Spinal cord (tissue), 10 donors: ENCODE data around the gene ACSL1. TPM values are rescaled to one million over a fixed set of nuclear protein-coding genes. Genes with fewer than 3 reads are reported as not detected.

Experiments used
- DNase-seq, 6 donors: peaks; one replicate each; pipeline versions ENCODE4 v3.0.0 to v3.0.0-alpha.2; 2013 to 2015; ENCODE audit warnings: low spot score in 6 of 6, low read depth in 4 of 6
- H3K27ac ChIP-seq: one replicate; pipeline ENCODE4 v1.5.1; 2013; ENCODE audit warnings: low read depth, low read length, control low read depth
- H3K27me3 ChIP-seq: one replicate; pipeline ENCODE4 v1.6.1; 2013; ENCODE audit warnings: low read length; ENCODE audit not compliant: control insufficient read depth, insufficient read depth
- H3K36me3 ChIP-seq: one replicate; pipeline ENCODE4 v1.6.1; 2013; ENCODE audit warnings: low read length; ENCODE audit not compliant: control insufficient read depth, insufficient read depth
- H3K4me1 ChIP-seq: one replicate; pipeline ENCODE4 v1.6.1; 2013; ENCODE audit warnings: low read length; ENCODE audit not compliant: control insufficient read depth, insufficient read depth
- H3K4me3 ChIP-seq: one replicate; pipeline ENCODE4 v1.5.1; 2013; ENCODE audit warnings: low read depth, low read length, control low read depth
- H3K9me3 ChIP-seq: one replicate; pipeline ENCODE4 v1.6.1; 2013; ENCODE audit warnings: low read length; ENCODE audit not compliant: control insufficient read depth, insufficient read depth
- WGBS: methylation state at CpG from one replicate; pipeline ENCODE4 v1.1.5; 2013; ENCODE audit warnings: missing lambda C conversion rate; ENCODE audit not compliant: insufficient coverage; 5-methylcytosine and 5-hydroxymethylcytosine counted together
- polyA plus RNA-seq, 2 donors: library from polyadenylated mRNA; unstranded; fragments of 120-200 nt; gene quantifications; one replicate each; pipeline ENCODE4 v1.2.1, GENCODE V29; 2013; ENCODE audit not compliant: insufficient read length in 2 of 2
- total RNA-seq, 2 donors: library from RNA; depleted of rRNA in 1 of 2; stranded (reverse); fragments of 120-200 nt in 1 of 2; fragments of >200 nt in 1 of 2; gene quantifications; one replicate each; pipeline versions ENCODE4 v1.2.3 to v1.2.4, GENCODE V29; 2013 to 2014
- donor health status: healthy.

ACSL1 gene
- total and polyA plus RNA-seq, 4 donors, result 28.9 to 62.7 (median 29.9) TPM

DNA sequence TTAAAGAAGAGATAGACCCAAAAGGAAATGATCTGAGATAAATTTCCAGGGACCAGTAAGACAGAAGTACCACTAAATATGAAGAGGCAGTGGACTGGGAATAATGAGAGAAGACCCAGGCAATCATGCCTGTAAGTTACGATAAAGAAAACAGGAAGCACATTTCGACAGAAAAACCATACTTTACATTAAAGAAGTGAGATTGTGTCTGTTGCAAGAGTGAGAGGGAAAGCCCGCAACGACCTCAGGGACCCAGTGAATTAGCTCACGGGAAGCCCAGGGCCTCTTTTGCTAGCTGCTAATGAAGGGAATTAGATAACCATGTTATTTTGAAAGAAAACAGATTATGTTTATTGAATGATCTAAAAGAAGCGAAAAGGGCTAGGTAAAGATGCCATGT lies 28.9 kb upstream of the ACSL1 start:
- WGBS, result 60% methylated on average over 2 of the region's 6 CpGs

DNA sequence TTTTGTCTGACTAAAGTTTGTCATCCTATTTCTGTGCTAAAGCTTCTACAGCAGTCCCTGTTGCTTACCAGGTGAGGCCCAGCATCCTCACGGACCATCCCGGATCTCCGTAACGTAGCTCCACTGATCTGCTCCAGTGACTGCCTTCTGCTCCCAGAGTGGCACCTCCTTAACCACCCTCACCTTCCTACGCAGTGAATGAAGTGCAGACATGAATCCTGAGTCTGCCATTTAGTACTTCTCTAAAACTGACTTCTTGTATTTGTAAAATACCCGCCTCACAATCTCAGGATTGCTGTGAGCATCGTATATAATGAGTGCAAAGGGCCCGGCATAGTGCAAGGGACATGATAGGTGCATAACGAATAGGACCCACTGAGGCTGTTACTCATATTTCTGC lies 27.7 kb upstream of the ACSL1 start:
- no peak overlapping the region for H3K4me3 ChIP-seq
- no peaks in the 10 kb centered on the region for H3K36me3 ChIP-seq
- 91% methylated on average over 6 of the region's 9 CpGs for WGBS
- DNase-seq, result no peak
- H3K27ac ChIP-seq, result no peak overlapping the region
- H3K9me3 ChIP-seq, result no peaks in the 10 kb centered on the region
- H3K27me3 ChIP-seq, result no peaks in the 10 kb centered on the region
- no peaks in the 10 kb centered on the region for H3K4me1 ChIP-seq

More for the DNA sequence above, 28.9 kb upstream of the ACSL1 start:
- DNase-seq, result no peak
- Histone ChIP-seq H3K27me3 (no peaks in the 10 kb centered on the region), H3K9me3 (no peaks in the 10 kb centered on the region), H3K4me1 (no peaks in the 10 kb centered on the region), H3K4me3 (no peak overlapping the region), H3K36me3 (no peaks in the 10 kb centered on the region), H3K27ac (no peak overlapping the region)

DNA sequence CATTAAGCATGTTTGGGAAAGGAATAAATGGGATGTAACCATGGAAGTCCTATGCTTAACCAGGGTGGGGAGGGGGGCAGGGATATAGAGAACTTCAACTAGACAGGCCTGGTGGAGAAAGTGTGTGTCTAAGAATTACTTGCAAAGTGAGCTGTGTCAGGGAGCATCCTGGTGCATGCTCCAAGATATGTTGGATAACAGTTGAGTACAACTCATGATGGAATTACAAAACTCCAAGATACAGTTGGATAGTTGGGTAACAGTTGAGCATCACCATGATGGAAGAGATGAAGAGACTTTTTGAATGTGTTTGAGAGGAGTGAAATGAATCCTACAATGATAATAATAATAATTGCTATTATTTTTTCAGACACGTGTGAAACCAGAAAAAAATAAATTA lies 26.1 kb upstream of the ACSL1 start:
- H3K36me3 ChIP-seq, result no peaks in the 10 kb centered on the region
- H3K4me1 ChIP-seq, result no peaks in the 10 kb centered on the region
- no peak for DNase-seq
- H3K9me3 ChIP-seq, result no peaks in the 10 kb centered on the region
- no peak overlapping the region for H3K27ac ChIP-seq
- no CpG with 5 or more reads among the region's 1 CpG for WGBS
- no peaks in the 10 kb centered on the region for H3K27me3 ChIP-seq
- H3K4me3 ChIP-seq, result no peak overlapping the region

DNA sequence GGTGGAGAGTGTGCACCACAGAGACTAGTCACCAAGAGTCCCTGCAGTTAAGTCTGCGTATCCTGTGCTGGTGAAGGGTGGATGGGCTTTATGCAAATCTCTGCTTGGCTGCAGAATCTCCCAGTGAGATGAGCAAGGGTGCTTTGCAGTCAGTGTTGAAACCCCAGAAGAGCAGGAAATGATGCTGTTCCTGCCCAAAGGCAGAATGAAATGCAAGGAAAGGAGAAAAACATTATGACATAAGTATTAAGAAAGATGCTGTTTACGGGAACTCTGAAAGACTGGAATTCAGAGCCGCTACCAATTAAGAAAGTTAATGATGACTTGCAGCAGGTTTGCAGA lies 25.4 kb upstream of the ACSL1 start:
- no peak for DNase-seq
- no peaks in the 10 kb centered on the region for H3K27me3 ChIP-seq

DNA sequence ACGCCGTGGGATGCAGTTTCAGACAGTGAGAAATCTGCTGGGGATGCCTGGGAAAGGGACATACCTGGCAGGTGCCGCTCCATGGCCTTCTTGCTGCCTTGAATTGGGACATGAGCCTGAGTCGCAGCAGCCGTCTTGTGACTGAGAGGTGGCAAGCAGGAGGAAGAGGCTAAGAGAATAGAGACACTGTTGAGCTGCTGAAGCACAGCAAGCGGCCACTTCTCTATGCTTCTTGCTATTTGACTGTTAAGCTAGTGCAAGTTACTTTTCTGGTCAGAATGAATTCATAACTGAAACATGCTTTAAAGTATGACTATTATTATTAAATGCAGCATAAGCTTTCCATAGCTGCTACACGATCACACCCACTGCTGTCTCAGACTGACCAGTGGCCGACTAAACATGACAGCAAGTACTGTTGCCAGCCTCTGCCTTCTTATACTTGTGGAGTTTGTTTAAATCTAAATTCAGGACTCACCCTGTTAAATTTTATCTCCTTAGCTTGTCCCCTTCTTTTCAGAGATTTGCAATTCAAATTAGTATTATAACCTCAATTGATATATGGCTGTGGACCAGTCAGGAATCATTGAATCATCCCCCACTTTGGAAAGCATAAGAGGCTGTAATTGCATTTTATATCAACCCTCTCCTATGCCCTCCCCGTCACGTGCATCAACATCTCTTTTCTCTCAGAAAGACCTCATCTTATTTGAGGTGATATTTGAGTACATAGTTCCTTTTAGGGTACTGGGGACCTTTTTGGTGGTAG lies 24.8 kb upstream of the ACSL1 start:
- WGBS, result 93% methylated on average over 6 of the region's 10 CpGs
- Histone ChIP-seq H3K27ac (no peak overlapping the region), H3K9me3 (no peaks in the 10 kb centered on the region), H3K4me1 (no peaks in the 10 kb centered on the region), H3K27me3 (no peaks in the 10 kb centered on the region), H3K4me3 (no peak overlapping the region), H3K36me3 (no peaks in the 10 kb centered on the region)
- DNase-seq, result no peak

More for the DNA sequence above, 25.4 kb upstream of the ACSL1 start:
- no peaks in the 10 kb centered on the region for H3K4me1 ChIP-seq
- H3K27ac ChIP-seq, result no peak overlapping the region
- no peaks in the 10 kb centered on the region for H3K36me3 ChIP-seq
- H3K4me3 ChIP-seq, result no peak overlapping the region
- no peaks in the 10 kb centered on the region for H3K9me3 ChIP-seq
- 38% methylated on average over 1 of the region's 3 CpGs for WGBS

DNA sequence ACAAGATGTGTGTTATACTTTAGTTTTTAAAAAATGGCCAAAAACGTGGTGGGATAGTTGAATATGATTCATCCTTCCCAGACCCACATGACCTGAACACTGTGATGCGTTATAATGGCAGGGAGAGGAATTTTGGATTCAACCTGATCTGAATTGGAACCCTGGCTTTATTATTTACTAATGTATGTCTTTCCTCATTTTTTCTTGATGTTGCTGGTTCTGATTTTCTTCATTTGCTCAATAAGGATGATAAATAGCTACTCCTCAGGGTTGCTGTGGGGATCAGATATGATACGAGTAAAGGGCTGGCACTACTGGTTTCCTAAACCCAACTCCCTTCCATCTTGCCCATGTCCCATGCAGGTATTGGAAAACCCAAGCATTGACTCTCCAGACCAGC lies 24.2 kb upstream of the ACSL1 start:
- H3K4me1 ChIP-seq, result no peaks in the 10 kb centered on the region
- 100% methylated on average over 1 of the region's 3 CpGs for WGBS
- H3K27ac ChIP-seq, result no peak overlapping the region
- no peak overlapping the region for H3K4me3 ChIP-seq
- DNase-seq, result no peak
- no peaks in the 10 kb centered on the region for H3K36me3 ChIP-seq
- H3K9me3 ChIP-seq, result no peaks in the 10 kb centered on the region
- H3K27me3 ChIP-seq, result no peaks in the 10 kb centered on the region

DNA sequence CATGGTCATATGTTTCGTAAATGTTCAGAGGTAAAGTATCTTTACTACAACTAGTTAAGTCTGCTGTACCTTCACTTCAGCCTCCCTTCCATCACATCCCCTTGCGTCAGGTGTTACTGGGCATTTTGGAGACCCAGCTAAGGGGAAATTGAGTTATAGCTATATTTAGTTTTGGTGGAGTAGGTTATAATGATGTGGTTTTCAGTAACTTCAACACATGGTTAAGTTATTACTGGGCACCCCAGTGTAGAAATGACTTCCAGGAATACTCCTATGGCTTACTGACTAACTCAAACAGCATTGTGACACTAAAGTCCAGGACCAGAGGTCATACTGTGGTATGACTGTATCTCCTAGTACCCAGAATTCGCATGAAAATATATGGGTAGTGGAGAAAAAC lies 23.4 kb upstream of the ACSL1 start:
- no peak overlapping the region for H3K4me3 ChIP-seq
- no peaks in the 10 kb centered on the region for H3K27me3 ChIP-seq
- no CpG with 5 or more reads among the region's 3 CpGs for WGBS
- no peaks in the 10 kb centered on the region for H3K4me1 ChIP-seq
- H3K27ac ChIP-seq, result no peak overlapping the region
- DNase-seq, result no peak
- no peaks in the 10 kb centered on the region for H3K9me3 ChIP-seq
- no peaks in the 10 kb centered on the region for H3K36me3 ChIP-seq

DNA sequence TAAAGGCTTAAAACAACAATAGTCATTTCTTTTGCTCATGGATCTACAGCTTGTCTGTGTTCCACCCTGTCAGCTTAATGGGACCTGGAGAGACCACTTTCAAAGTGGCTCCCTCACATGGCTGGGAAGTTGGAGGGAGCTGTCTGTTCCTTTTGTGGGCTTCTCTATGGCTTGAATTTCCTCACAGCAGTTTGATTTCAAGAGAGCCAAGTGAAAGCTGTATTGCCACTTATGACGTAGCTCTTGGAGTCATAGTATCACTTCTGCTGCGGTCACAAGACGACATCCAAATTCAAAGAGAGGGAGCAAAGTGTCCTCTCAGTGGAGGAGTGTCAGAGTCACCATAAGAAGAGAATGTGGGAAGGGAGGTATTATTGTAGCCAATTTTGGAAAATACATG lies 22.7 kb upstream of the ACSL1 start:
- Histone ChIP-seq H3K27me3 (no peaks in the 10 kb centered on the region), H3K36me3 (no peaks in the 10 kb centered on the region), H3K4me3 (no peak overlapping the region), H3K27ac (no peak overlapping the region), H3K9me3 (no peaks in the 10 kb centered on the region), H3K4me1 (no peaks in the 10 kb centered on the region)
- no peak for DNase-seq
- 67% methylated on average over 1 of the region's 3 CpGs for WGBS

DNA sequence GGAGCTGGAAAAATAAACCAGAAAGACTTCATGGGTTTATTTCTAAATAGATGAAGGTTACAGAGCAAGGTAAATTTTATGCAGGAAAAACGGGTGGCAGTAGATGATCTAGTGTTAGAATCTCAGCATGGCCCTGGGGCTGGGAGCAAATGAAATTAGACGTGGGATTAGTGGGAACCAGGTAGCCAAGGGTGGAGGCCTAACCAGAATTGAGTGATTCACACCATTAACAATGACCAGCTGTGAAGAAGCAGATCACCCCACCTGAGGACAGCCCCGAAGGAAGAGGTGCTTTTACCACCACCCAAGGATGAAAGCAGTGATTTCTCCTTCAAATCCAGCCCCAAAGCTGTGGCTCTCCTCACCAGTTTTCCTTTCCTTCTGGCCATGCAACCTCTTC lies 20.8 kb upstream of the ACSL1 start:
- Histone ChIP-seq H3K9me3 (no peaks in the 10 kb centered on the region), H3K4me3 (no peak overlapping the region), H3K27ac (no peak overlapping the region), H3K27me3 (no peaks in the 10 kb centered on the region), H3K4me1 (no peaks in the 10 kb centered on the region), H3K36me3 (no peaks in the 10 kb centered on the region)
- 97% methylated on average over 3 of the region's 3 CpGs for WGBS
- no peak for DNase-seq

DNA sequence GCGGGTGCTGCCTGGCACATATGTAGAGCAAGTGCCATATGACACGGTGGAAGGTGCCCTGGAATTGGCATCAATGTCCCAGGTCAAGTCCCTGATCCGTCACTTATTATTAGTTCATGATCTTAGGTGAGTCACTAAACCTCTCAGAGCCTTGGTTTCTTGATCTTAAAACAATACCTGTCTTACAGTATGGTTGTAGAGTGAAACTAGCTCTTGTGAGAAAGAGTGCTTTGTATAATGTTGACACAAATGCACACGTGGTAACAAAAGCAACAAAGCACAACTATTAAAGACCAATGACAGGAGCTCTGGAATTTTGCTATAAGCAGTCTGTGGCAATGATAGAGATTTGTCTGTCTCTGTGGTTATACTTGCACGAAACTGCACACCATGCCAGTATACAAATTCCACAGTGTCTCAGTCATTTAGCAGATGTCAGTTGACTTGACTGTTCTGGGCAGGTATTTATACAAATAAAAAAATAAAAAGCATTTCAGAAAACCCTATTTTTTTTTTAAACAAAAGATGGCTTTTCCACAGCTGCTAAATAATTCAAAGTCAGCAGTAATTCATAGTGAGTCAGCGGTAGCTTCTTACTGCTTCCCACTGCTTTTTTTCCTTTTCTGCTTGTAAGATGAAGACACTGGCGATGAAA lies 19.7 kb upstream of the ACSL1 start:
- Histone ChIP-seq H3K4me3 (no peak overlapping the region), H3K9me3 (no peaks in the 10 kb centered on the region), H3K27ac (no peak overlapping the region), H3K36me3 (no peaks in the 10 kb centered on the region), H3K27me3 (no peaks in the 10 kb centered on the region), H3K4me1 (no peaks in the 10 kb centered on the region)
- WGBS, result 71% methylated on average over 2 of the region's 7 CpGs
- DNase-seq, result peak in 1 of 6 donors; percentile 30
